ENCODE data around the gene MSI2.

The MSI2 gene

DNA sequence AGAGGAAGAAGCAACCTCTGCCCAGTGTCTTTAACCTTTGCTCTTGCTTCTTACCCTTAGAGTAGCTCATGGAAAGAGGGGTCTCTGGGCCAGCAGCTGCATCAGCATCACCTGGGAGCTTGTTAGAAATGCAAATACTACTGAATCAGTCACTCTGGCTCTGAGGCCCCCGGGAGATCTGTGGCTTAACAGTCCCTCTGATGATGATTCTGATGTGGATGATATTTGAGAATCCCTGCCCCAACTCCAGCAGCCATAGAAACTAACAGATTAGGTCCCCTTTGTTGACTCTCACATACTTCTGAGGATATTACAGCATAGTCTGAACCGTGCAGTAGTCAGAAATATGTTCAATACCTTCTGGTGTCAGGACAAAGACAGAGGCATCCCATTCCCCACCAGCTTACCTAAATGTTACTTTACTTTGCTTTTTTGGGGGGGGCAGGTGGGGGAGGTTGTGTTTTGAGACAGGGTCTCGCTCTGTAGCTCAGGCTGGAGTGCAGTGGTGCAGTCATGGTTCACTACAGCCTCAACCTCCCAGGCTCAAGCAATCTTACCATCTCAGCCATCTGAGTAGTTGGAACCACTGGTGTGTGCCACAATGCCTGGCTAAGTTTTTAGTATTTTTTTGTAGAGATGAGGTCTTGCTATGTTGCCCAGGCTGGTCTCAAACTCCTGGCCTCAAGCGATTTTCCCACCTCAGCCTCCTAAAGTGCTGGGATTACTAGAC, 268.7 kb downstream of the MSI2 start:
- no peak for DNase-seq (ENCODE audit: low spot score)

GRCh38 chr17:57527221-57528057, 271.1 kb downstream of the MSI2 start:
- DNase-seq (ENCODE audit: low spot score) = peak; percentile 83

- no peak for DNase-seq (ENCODE audit: low spot score)
These were observed 271.7 kb downstream of the MSI2 start for GRCh38 chr17:57528058-57528451.

- DNase-seq (ENCODE audit: low spot score) = no peak
These were observed 273.7 kb downstream of the MSI2 start for GRCh38 chr17:57530026-57530425.

DNA sequence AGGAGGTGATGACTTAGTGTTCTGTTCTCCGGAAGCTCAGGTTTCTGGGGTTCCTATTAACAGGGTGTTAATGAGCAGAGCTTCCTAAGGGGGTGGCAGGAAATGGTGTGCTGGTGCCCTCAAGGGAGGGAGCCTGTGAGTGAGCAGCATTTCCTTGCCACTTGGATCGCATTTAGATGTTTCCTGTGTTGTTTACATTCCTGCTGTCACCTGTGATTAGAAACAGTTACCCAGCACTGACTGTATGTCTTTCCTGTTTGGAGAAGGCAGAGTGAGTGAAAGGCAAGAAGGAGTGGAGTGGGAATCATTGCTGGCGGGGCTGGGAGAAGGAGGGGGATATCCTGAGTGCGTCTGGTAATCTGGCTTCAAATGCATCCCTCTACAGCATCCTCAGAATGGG, 274.2 kb downstream of the MSI2 start:
- DNase-seq (ENCODE audit: low spot score) = no peak

DNA sequence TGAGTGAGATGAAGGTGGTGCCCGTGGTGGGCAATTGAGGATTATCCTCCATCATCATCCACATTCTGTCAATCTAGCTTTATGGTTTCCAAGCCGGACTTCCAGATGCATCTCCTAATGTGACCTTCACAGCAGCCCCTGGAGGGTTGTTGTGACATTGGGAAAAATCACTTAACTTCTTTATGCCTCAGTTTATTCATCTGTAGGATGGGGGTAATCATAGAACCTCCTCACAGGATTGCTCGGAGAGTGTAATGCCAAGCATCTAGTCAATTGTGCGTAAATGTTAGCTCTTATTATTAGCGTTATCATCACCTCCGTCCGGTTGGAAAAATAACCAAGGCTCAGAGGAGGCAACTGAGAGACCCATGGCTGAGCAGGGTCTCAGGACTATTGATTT, 274.8 kb downstream of the MSI2 start:
- no peak for DNase-seq (ENCODE audit: low spot score)

DNA sequence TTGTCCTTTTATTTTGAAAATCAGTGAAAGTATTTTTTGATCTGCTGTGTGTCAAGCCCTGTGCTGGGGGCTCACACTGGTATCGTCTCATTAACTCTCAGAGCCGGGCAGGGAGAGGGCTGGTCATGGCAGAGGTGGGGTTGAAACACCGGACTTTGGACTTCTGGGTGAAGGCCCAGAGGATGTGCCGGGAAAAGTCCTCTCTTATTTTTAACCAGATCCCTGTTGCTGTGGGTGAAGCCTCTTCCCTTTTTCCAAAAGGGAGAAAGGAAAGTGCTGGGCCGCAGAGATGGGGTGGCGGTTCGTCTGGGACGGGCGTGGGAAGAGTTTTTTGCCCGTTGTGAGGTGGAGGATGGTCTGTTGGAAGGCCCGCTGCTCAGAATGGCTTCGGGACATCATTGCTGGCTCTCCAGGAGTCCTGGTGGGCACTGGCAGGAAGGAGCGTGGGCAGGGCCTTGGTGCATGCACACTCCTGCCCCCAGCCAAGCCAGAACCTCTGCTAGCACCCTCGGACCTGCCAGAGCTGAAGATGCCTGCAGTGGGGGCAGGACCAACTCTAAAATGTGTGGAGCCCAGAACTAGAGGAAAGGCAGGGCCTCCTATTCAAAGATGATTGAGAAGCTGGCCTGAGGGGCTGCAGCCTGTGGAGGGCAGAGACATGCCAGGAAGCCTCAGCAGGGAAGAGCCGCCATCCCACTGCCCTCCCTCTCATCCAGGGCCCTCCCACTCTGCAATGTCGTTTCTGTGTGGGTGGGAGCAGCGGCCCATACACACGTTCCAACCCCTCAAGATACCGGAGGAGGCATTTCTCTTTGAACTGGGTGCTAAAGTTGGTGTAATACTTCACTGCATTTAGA, 275.6 kb downstream of the MSI2 start:
- no peak for DNase-seq (ENCODE audit: low spot score)

DNA sequence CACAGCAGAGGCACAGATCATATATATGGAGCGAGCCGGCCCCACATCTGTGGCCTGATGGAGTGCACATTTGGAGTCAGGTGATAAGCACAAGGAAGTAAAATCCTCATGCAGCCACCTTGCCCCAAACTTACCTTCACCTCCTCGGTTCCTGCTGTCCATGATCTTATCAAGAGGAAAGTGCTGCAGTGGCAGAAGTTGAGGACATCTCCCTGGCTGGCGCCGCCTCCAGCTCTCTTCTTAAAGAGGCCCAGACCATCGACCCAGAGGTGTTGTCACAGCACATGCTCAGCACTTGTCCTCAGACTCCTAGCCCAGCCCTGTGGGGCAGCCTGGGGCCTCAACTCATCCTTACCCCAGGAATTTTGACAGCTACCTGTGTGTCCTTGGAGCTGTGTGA, 276.2 kb downstream of the MSI2 start:
- no peak for DNase-seq (ENCODE audit: low spot score)

GRCh38 chr17:57532966-57533365, 276.6 kb downstream of the MSI2 start:
- DNase-seq (ENCODE audit: low spot score) = no peak

- DNase-seq (ENCODE audit: low spot score) = no peak
These were observed 277.5 kb downstream of the MSI2 start for GRCh38 chr17:57533684-57534305.

- DNase-seq (ENCODE audit: low spot score) = no peak
These were observed 278.5 kb downstream of the MSI2 start for GRCh38 chr17:57534863-57535248.

- DNase-seq (ENCODE audit: low spot score) = no peak
These were observed 279.1 kb downstream of the MSI2 start for GRCh38 chr17:57535249-57535966.

DNA sequence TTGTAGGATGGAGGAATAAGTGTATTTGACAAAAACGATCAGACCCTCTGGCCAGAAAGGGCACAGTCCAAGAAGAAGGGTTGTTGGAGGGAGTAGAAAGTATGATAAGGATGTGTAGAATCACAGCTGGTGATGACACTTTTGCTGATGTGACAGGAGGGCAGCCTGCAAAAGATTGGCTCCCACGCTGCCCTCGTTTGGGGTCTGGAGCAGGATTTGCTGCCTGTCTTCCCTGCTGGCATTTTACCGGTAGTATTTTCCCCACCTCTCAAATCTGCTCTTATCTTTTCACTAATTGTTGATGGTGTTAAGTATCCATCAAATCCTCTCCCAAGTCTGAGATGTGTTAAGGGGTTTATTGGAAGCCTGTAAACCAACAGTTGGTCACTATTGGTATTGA, 280.0 kb downstream of the MSI2 start:
- DNase-seq (ENCODE audit: low spot score) = no peak

DNA sequence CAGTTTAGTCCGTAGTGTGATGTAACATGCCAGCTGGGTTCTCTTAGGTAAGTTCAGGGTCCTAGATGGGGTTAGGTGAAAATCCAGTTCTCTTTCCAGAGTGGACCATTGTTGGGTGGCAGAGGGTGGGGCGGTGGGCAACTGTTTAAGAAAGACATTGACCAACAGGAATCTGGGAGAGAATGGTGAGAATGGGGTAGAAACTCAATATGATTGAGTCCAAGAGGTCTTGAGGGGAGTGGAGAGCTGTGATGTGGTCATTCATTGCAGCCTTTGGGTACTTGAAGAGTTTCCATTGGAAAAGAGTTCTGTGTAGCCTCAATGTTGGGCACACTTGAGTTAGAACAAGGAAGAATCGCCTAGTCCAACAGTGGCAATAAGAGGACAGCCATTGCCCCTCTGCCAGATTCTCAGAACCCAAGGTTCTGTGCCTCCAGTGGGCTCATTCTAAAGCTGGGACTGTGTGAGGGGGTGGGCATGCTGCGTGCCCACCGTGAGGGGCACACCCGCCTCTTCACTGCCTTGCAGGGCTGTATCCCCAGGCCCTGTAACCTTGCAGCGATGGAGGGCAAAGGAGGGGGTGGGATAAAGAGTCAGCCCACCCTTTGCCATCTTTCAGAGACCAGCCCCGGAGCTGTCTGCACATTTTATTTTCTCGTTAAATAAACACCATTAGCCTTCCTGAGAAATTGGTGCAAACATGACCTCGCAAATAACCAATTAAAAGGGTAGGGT, 280.6 kb downstream of the MSI2 start:
- DNase-seq (ENCODE audit: low spot score) = no peak

GRCh38 chr17:57537524-57538410, 281.4 kb downstream of the MSI2 start:
- DNase-seq (ENCODE audit: low spot score) = peak; percentile 85

DNA sequence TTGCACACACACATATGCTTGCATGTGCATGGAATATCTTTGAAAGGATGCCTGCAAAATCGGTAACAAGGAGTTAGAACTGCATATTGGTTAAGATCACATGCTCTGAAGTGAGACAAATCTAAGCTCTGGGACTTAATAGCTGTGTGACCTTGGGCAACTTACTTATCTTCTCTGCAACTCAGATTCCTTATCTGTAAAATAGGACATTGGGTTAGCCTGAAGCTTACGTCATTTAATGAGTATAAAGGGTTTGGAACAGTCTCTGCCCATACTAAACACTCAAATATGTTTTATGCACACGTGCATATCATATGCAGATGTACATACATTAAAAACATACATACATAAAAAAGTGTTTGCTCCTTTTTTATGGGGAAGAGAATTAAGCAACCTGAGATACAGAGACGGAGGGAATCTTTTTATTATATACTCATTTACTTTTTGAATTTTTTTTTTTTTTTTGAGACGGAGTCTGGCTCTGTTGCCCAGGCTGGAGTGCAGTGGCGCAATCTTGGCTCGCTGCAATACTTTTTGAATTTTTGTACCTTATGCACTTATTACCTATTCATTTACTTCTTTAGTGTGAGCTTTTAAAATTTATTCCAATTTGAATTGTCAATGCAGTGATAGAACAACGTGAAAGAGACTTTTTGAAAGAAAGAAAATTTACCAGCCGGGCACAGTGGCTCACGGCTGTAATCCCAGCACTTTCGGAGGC, 282.6 kb downstream of the MSI2 start:
- no peak for DNase-seq (ENCODE audit: low spot score)

GRCh38 chr17:57539529-57540301, 283.4 kb downstream of the MSI2 start:
- no peak for DNase-seq (ENCODE audit: low spot score)

DNA sequence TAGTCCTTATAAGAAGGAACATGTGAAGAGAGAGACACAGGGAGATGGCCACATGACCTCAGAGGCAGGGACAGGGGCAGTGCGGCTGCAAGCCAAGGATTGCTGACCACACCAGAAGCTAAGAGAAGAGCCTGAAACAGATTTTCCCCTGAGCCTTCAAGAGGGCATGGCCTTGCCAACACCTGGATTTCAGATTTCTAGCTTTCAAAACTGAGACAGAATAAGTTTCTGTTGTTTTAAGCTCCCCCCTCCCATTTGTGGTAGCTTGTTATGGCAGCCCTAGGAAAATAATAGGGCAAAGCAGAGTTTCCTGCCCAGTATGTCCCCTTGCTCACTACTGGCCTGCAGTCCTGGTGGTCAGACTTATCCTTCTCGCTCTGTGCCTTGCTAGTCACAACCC, 284.3 kb downstream of the MSI2 start:
- no peak for DNase-seq (ENCODE audit: low spot score)

All from ecto neural progenitor cell (in vitro differentiated cells).